Measurements from ENCODE around the gene H2AZ1. TPM values are rescaled to one million over a fixed set of nuclear protein-coding genes. Genes with fewer than 3 reads are reported as not detected.

The H2AZ1 gene
- total and polyA plus RNA-seq, 9 of the 15 experiments (the other 6 are each of a cell fraction or from before 2014, with no cell fraction given), result 605 to 4,380 (median 768) TPM

GRCh38 chr4:99946356-99947189, 3.5 kb downstream of the H2AZ1 start, which contains the start of gene DNAJB14 (continued):
- peak in 2 of 3 experiments; percentile 78 to 94; a peak in 4 of 6 replicates for TF ChIP-seq ZBTB11 (CRISPR knock-in tag; IDR thresholded peaks at IDR 0.05)
- TF ChIP-seq HMGXB4 (CRISPR knock-in tag; IDR thresholded peaks at IDR 0.05), result 0 out of 2 replicates have a peak, but pooled peaks have one; percentile 55
- peak; percentile 76; the same call in 1 of the 2 replicates for TF ChIP-seq ZNF282 (CRISPR knock-in tag; IDR thresholded peaks at IDR 0.05)
- TF ChIP-seq ELF2 (CRISPR knock-in tag; IDR thresholded peaks at IDR 0.05), result peak; percentile 73; the same call in 1 of the 2 replicates
- peak; percentile 67; the same call in 1 of the 2 replicates for TF ChIP-seq LCOR (CRISPR knock-in tag; IDR thresholded peaks at IDR 0.05)
- no peak for TF ChIP-seq MYBL2 (IDR thresholded peaks at IDR 0.05; ENCODE audit: low read depth)
- TF ChIP-seq MYBL2 (CRISPR knock-in tag; IDR thresholded peaks at IDR 0.05; ENCODE audit: borderline replicate concordance), result no peak
- peak; percentile 86; the same call in 1 of the 2 replicates for TF ChIP-seq ZNF347 (CRISPR knock-in tag; IDR thresholded peaks at IDR 0.05; ENCODE audit: low read depth)
- peak; percentile 35 for TF ChIP-seq CHD1 (IDR thresholded peaks at IDR 0.05; ENCODE audit: low read length)
- TF ChIP-seq NRF1 (conservative IDR thresholded peaks at IDR 0.05 in 1 of 2, IDR thresholded peaks at IDR 0.05 in 1 of 2), result peak in 1 of 2 experiments; percentile 26; a peak in 2 of 4 replicates
- TF ChIP-seq TEAD4 (IDR thresholded peaks at IDR 0.05; ENCODE audit: low read length), result peak; percentile 26; the same call in 1 of the 2 replicates
- TF ChIP-seq TEAD4 (CRISPR knock-in tag; IDR thresholded peaks at IDR 0.05; ENCODE audit: borderline replicate concordance), result no peak
- TF ChIP-seq, protein P1, sequence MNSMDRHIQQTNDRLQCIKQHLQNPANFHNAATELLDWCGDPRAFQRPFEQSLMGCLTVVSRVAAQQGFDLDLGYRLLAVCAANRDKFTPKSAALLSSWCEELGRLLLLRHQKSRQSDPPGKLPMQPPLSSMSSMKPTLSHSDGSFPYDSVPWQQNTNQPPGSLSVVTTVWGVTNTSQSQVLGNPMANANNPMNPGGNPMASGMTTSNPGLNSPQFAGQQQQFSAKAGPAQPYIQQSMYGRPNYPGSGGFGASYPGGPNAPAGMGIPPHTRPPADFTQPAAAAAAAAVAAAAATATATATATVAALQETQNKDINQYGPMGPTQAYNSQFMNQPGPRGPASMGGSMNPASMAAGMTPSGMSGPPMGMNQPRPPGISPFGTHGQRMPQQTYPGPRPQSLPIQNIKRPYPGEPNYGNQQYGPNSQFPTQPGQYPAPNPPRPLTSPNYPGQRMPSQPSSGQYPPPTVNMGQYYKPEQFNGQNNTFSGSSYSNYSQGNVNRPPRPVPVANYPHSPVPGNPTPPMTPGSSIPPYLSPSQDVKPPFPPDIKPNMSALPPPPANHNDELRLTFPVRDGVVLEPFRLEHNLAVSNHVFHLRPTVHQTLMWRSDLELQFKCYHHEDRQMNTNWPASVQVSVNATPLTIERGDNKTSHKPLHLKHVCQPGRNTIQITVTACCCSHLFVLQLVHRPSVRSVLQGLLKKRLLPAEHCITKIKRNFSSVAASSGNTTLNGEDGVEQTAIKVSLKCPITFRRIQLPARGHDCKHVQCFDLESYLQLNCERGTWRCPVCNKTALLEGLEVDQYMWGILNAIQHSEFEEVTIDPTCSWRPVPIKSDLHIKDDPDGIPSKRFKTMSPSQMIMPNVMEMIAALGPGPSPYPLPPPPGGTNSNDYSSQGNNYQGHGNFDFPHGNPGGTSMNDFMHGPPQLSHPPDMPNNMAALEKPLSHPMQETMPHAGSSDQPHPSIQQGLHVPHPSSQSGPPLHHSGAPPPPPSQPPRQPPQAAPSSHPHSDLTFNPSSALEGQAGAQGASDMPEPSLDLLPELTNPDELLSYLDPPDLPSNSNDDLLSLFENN (IDR thresholded peaks at IDR 0.05; ENCODE audit: low read depth in 2 of 2, low read length in 2 of 2), result no peak
- TF ChIP-seq PTBP1 (IDR thresholded peaks at IDR 0.05; ENCODE audit: low read depth, low read length), result peak; percentile 55; the same call in 1 of the 2 replicates
- 0 out of 2 replicates have a peak, but pooled peaks have one; percentile 19 for TF ChIP-seq NFATC3 (IDR thresholded peaks at IDR 0.05)
- no peak for TF ChIP-seq HMG20B (CRISPR knock-in tag; IDR thresholded peaks at IDR 0.05)

Measured in K562 (cell line).